Muscle layer of duodenum (tissue), 2 donors: ENCODE measurements around the gene TRMO.
"Not testable (repeated sequence)": the region's sequence is repeated elsewhere in the genome, so short reads cannot be mapped to it uniquely, and the experiment has no call there.

ENCODE experiments used
- H3K27ac ChIP-seq: one replicate; pipeline ENCODE4 v1.7.0; 2013; ENCODE audit warnings: mild to moderate bottlenecking, low read length
- H3K27me3 ChIP-seq: one replicate; pipeline ENCODE4 v1.7.0; 2013; ENCODE audit warnings: low read depth, mild to moderate bottlenecking, control low read depth, low read length
- H3K36me3 ChIP-seq, 2 donors: one replicate each; pipeline ENCODE4 v1.7.0; 2013; ENCODE audit warnings: low read length in 2 of 2, control low read depth in 1 of 2, mild to moderate bottlenecking in 1 of 2; ENCODE audit not compliant: insufficient read depth in 2 of 2, control insufficient read depth in 1 of 2
- H3K4me1 ChIP-seq, 2 donors: one replicate each; pipeline ENCODE4 v1.7.0; 2013; ENCODE audit warnings: low read length in 2 of 2, mild to moderate bottlenecking in 2 of 2, control low read depth in 1 of 2, moderate library complexity in 1 of 2; ENCODE audit not compliant: insufficient read depth in 2 of 2, control insufficient read depth in 1 of 2
- H3K4me3 ChIP-seq, 2 donors: one replicate each; pipeline ENCODE4 v1.7.0; 2013; ENCODE audit warnings: low read length in 2 of 2, low read depth in 1 of 2, mild to moderate bottlenecking in 1 of 2
- H3K9me3 ChIP-seq, 2 donors: one replicate each; pipeline ENCODE4 v1.7.0; 2013; ENCODE audit warnings: low read length in 2 of 2, control low read depth in 1 of 2, mild to moderate bottlenecking in 1 of 2; ENCODE audit not compliant: control insufficient read depth in 1 of 2
- donor health status: healthy.

The TRMO gene

GRCh38 chr9:97958812-97959511 is 36.7 kb upstream of the TRMO start:
- Histone ChIP-seq H3K4me3 (no peak overlapping the region), H3K36me3 (no peaks in the 10 kb centered on the region), H3K27ac (no peak overlapping the region), H3K27me3 (no peaks in the 10 kb centered on the region), H3K9me3 (no peaks in the 10 kb centered on the region), H3K4me1 (no peaks in the 10 kb centered on the region)

DNA sequence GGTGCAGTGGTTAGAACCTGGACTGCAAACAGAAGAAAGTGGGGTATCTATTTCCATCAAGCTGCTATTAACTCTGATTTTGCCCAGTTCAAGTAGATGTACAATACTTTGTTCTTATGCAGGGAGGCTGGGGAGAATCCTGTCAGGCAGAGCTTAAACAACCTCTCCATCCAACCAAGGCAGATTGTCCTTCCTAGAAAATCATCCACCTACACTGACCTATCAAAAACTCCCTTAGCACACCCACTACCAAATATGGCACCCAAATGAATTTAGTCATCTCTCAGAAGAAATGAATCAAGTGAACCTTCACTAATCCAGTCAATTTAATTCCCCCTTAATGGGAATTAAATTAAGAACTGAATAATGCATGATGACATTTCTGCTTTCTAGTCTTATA is 34.0 kb upstream of the TRMO start:
- no peak overlapping the region for H3K27ac ChIP-seq
- H3K36me3 ChIP-seq: no peaks in the 10 kb centered on the region
- no peak overlapping the region for H3K4me3 ChIP-seq
- H3K4me1 ChIP-seq: no peaks in the 10 kb centered on the region
- no peaks in the 10 kb centered on the region for H3K27me3 ChIP-seq
- no peaks in the 10 kb centered on the region for H3K9me3 ChIP-seq

- no peaks in the 10 kb centered on the region for H3K4me1 ChIP-seq
- no peak overlapping the region for H3K4me3 ChIP-seq
- no peaks in the 10 kb centered on the region for H3K27me3 ChIP-seq
- no peaks in the 10 kb centered on the region for H3K36me3 ChIP-seq
- no peak overlapping the region for H3K27ac ChIP-seq
- no peaks in the 10 kb centered on the region for H3K9me3 ChIP-seq
These were observed 32.3 kb upstream of the TRMO start for GRCh38 chr9:97954550-97954989.

DNA sequence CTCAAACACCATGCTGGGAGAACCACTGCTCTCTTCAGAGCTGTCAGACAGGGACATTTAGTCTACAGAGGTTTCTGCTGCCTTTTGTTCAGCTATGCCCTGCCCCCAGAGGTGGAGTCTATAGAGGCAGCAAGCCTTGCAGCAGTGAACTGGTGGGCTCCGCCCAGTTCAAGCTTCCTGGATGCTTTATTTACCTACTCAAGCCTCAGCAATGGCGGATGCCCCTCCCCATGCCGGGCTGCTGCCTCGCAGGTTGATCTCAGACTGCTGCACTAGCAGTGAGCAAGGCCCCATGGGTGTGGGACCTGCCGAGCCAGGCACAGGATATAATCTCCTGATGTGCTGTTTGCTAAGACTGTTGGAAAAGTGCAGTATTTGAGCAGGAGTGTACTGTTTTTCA is 28.6 kb upstream of the TRMO start:
- H3K9me3 ChIP-seq, H3K4me1 ChIP-seq: not testable (repeated sequence)

DNA sequence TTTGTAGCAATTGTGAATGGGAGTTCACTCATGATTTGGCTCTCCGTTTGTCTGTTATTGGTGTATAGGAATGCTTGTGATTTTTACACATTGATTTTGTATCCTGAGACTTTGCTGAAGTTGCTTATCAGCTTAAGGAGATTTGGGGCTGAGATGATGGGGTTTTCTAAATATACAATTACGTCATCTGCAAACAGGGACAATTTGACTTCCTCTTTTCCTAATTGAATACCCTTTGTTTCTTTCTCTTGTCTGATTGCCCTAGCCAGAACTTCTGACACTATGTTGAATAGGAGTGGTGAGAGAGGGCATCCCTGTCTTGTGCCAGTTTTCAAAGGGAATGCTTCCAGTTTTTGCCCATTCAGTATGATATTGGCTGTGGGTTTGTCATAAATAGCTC is 24.8 kb upstream of the TRMO start:
- not testable (repeated sequence) for H3K4me3 ChIP-seq, H3K27ac ChIP-seq, H3K4me1 ChIP-seq, H3K36me3 ChIP-seq, H3K9me3 ChIP-seq, H3K27me3 ChIP-seq

More for the DNA sequence above, 28.6 kb upstream of the TRMO start:
- not testable (repeated sequence) for H3K4me3 ChIP-seq, H3K36me3 ChIP-seq, H3K27ac ChIP-seq, H3K27me3 ChIP-seq

DNA sequence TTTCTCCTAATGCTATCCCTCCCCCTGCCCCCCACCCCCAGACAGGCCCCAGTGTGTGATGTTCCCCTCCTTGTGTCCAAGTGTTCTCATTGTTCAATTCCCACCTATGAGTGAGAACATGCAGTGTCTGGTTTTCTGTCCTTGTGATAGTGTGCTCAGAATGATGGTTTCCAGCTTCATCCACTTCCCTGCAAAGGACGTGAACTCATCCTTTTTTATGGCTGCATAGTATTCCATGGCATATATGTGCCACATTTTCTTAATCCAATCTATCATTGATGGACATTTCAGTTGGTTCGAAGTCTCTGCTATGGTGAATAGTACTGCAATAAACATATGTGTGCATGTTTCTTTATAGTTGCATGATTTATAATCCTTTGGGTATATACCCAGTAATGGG is 23.2 kb upstream of the TRMO start:
- not testable (repeated sequence) for H3K9me3 ChIP-seq, H3K27me3 ChIP-seq, H3K27ac ChIP-seq, H3K4me1 ChIP-seq, H3K36me3 ChIP-seq, H3K4me3 ChIP-seq

DNA sequence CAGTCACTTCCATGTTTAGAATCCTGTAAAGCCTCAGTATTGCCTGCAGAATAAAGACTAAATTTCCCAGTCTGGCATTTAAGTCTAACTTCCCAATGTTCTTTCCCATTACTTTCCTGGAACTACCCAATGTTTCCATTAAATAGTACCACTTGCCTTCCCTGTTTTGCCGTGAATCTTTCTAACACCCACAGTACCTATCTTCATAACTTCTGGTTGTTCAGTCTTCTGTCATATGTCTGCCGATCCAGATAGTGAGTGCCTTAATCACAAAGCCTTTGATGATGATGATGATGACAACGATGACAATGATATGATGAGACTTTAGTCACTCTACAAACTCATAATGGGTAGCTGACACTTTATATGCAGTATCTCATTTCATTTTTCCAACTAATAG is 22.3 kb upstream of the TRMO start:
- H3K27me3 ChIP-seq: no peaks in the 10 kb centered on the region
- H3K36me3 ChIP-seq: no peaks in the 10 kb centered on the region
- H3K9me3 ChIP-seq: no peaks in the 10 kb centered on the region
- H3K4me1 ChIP-seq: no peaks in the 10 kb centered on the region
- no peak overlapping the region for H3K4me3 ChIP-seq
- H3K27ac ChIP-seq: no peak overlapping the region

DNA sequence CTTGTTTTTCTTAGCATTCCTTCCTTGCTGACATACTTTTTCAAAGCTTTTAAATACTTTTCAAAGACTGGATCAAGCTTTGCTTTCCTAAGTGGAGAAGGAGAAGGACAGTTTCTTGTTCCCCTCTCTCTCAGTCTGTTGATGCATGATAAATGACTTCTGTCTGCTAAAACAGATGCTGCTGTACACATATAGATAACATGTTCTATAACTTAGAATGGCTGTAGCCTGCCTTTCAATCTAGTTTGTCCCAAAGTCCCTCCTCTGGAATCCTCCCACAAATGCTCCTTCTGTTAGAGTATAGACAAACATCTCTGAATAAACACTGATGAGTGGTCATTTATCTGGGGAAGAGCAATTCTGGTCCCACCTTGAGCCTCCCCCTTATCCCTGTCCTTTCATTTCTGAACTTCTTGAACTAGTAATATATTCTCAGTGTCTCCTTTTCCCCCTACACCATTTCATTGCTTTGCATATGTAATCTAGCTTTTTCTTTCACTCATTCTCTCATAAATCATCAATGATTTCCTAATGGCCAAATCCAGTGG is 21.1 kb upstream of the TRMO start:
- Histone ChIP-seq H3K27ac (no peak overlapping the region), H3K36me3 (no peaks in the 10 kb centered on the region), H3K9me3 (no peaks in the 10 kb centered on the region), H3K4me3 (no peak overlapping the region), H3K27me3 (no peaks in the 10 kb centered on the region), H3K4me1 (no peaks in the 10 kb centered on the region)

- no peaks in the 10 kb centered on the region for H3K36me3 ChIP-seq
- H3K9me3 ChIP-seq: no peaks in the 10 kb centered on the region
- no peaks in the 10 kb centered on the region for H3K27me3 ChIP-seq
- no peak overlapping the region for H3K27ac ChIP-seq
- H3K4me1 ChIP-seq: no peaks in the 10 kb centered on the region
- no peak overlapping the region for H3K4me3 ChIP-seq
These were observed 19.0 kb upstream of the TRMO start for GRCh38 chr9:97941323-97941722.

DNA sequence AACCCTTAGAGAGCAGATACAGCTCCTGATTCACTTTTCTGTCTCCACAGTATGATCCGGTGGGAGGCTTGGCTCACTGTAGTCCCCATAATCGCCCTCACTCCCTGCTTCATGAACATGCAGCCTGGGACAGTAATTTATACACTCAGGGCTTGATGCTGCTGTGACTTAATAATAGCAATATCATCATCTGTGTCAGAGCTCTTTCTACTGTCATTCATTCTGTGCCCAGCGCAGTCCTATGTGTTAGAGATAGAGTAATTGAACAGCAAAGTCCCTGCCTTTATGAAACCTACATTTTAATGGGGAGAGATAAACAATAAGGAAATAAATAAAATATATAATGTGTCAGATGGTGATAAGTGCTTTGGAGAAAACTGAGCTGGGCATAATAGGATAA is 18.4 kb upstream of the TRMO start:
- no peaks in the 10 kb centered on the region for H3K9me3 ChIP-seq
- H3K4me1 ChIP-seq: no peaks in the 10 kb centered on the region
- H3K4me3 ChIP-seq: no peak overlapping the region
- no peak overlapping the region for H3K27ac ChIP-seq
- no peaks in the 10 kb centered on the region for H3K36me3 ChIP-seq
- no peaks in the 10 kb centered on the region for H3K27me3 ChIP-seq

GRCh38 chr9:97940233-97940632 is 17.9 kb upstream of the TRMO start:
- Histone ChIP-seq H3K4me3 (no peak overlapping the region), H3K36me3 (no peaks in the 10 kb centered on the region), H3K9me3 (no peaks in the 10 kb centered on the region), H3K27ac (no peak overlapping the region), H3K4me1 (no peaks in the 10 kb centered on the region), H3K27me3 (no peaks in the 10 kb centered on the region)

GRCh38 chr9:97938081-97938644 is 15.9 kb upstream of the TRMO start, which contains the start of gene HEMGN:
HEMGN (minus strand) TSS chr9:97938172; CDS start chr9:97938136, 36 bp downstream.
- Histone ChIP-seq H3K27me3 (no peaks in the 10 kb centered on the region), H3K36me3 (no peaks in the 10 kb centered on the region), H3K4me1 (no peaks in the 10 kb centered on the region), H3K27ac (no peak within 1 kb of the TSS), H3K9me3 (no peaks in the 10 kb centered on the region), H3K4me3 (no peak within 1 kb of the TSS)
